Central memory CD8-positive, alpha-beta T cell (primary cell): ENCODE measurements around the gene CHRM5.
"Not testable (repeated sequence)": the region's sequence is repeated elsewhere in the genome, so short reads cannot be mapped to it uniquely, and the experiment has no call there.

Experiments used
- ATAC-seq: fragments of 150-1000 bp; cut with Tn5 transposase; replicated peaks from 2 replicates; pipeline ENCODE4 v1.10.0; 2022; ENCODE audit warnings: mild to moderate bottlenecking, moderate FRiP score, moderate number of reproducible peaks; ENCODE audit not compliant: poor library complexity, severe bottlenecking; ENCODE audit errors: extremely low read depth
- DNase-seq, 2 donors: peaks; one replicate each; pipeline ENCODE4 v3.0.0; 2021; ENCODE audit warnings: low spot score in 2 of 2
- H3K27ac Mint-ChIP-seq: one replicate; pipeline ENCODE4 v1.8.0; 2022; ENCODE audit warnings: low read depth, mild to moderate bottlenecking, moderate library complexity, mixed read lengths
- H3K27me3 Mint-ChIP-seq: one replicate; pipeline ENCODE4 v1.8.0; 2022; ENCODE audit warnings: mixed read lengths
- H3K36me3 Mint-ChIP-seq: one replicate; pipeline ENCODE4 v1.8.0; 2022; ENCODE audit warnings: mild to moderate bottlenecking, moderate library complexity, mixed read lengths; ENCODE audit not compliant: insufficient read depth
- H3K4me1 Mint-ChIP-seq: one replicate; pipeline ENCODE4 v1.8.0; 2022; ENCODE audit warnings: mixed read lengths
- H3K4me3 Mint-ChIP-seq: one replicate; pipeline ENCODE4 v1.8.0; 2022; ENCODE audit warnings: mild to moderate bottlenecking, moderate library complexity, mixed read lengths
- H3K9me3 Mint-ChIP-seq: one replicate; pipeline ENCODE4 v1.8.0; 2022; ENCODE audit warnings: mixed read lengths

The CHRM5 gene

GRCh38 chr15:34001536-34001935, 33.2 kb downstream of the CHRM5 start:
- Mint-ChIP-seq H3K27ac (no peak overlapping the region), H3K27me3 (no peaks in the 10 kb centered on the region), H3K36me3 (no peaks in the 10 kb centered on the region), H3K4me1 (no peaks in the 10 kb centered on the region), H3K4me3 (no peak overlapping the region), H3K9me3 (no peaks in the 10 kb centered on the region)
- DNase-seq (no peak), ATAC-seq (no peak)

DNA sequence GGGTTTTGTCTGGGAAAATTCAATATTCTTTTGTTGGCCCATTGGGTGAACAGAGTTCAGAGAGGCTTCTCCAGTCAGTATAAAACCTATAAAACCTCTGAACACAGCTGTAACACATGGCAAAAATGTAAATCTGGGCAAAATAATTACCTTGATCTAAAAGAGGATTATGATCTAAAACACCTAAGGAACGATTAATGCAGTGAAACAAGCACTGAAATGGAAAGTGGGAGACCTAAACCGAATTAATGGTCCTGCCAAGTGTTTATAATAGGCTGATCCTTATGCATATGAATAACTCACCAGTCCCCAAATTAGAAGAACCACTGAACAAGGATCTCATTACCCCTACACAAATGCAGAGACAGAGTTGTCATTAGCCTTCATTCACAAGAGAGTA, 38.1 kb downstream of the CHRM5 start:
- no peaks in the 10 kb centered on the region for H3K27me3 Mint-ChIP-seq
- no peaks in the 10 kb centered on the region for H3K36me3 Mint-ChIP-seq
- H3K9me3 Mint-ChIP-seq = no peaks in the 10 kb centered on the region
- ATAC-seq = no peak
- H3K4me3 Mint-ChIP-seq = no peak overlapping the region
- no peak for DNase-seq
- peaks cover 7% of the 10 kb centered on the region for H3K4me1 Mint-ChIP-seq
- H3K27ac Mint-ChIP-seq = no peak overlapping the region

- DNase-seq = no peak
- H3K9me3 Mint-ChIP-seq = no peaks in the 10 kb centered on the region
These were observed 41.4 kb downstream of the CHRM5 start for GRCh38 chr15:34009656-34010055.

DNA sequence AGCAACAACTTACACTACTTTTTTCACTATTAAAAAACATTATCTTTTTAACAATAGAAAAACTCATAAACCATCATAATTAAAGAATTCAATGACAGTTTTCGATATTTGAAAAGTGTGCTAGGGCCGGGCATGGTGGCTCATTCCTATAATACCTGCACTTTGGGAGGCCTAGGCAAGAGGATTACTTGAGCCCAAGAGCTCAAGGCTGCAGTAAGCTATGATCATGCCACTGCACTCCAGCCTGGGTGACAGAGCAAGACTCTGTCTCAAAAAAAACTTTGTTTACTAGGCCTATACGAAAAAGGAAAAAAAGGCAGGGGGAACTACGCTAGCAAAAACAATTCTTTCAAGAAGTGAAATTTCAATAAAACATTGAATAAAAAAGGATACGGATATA, 42.6 kb downstream of the CHRM5 start:
- DNase-seq (no peak), ATAC-seq (no peak)
- no peaks in the 10 kb centered on the region for H3K27me3 Mint-ChIP-seq
- H3K4me3 Mint-ChIP-seq = no peak overlapping the region
- H3K27ac Mint-ChIP-seq = no peak overlapping the region
- no peaks in the 10 kb centered on the region for H3K9me3 Mint-ChIP-seq
- no peaks in the 10 kb centered on the region for H3K36me3 Mint-ChIP-seq
- H3K4me1 Mint-ChIP-seq = peaks cover 13% of the 10 kb centered on the region

More at GRCh38 chr15:34009656-34010055, 41.4 kb downstream of the CHRM5 start:
- no peaks in the 10 kb centered on the region for H3K36me3 Mint-ChIP-seq
- no peaks in the 10 kb centered on the region for H3K27me3 Mint-ChIP-seq
- no peak overlapping the region for H3K4me3 Mint-ChIP-seq
- H3K27ac Mint-ChIP-seq = no peak overlapping the region
- H3K4me1 Mint-ChIP-seq = peaks cover 13% of the 10 kb centered on the region
- no peak for ATAC-seq

- Mint-ChIP-seq H3K9me3 (no peaks in the 10 kb centered on the region), H3K27me3 (no peaks in the 10 kb centered on the region), H3K4me1 (peaks cover 13% of the 10 kb centered on the region), H3K27ac (no peak overlapping the region), H3K36me3 (no peaks in the 10 kb centered on the region), H3K4me3 (no peak overlapping the region)
- DNase-seq (no peak), ATAC-seq (no peak)
These were observed 43.2 kb downstream of the CHRM5 start for GRCh38 chr15:34011481-34011880.

DNA sequence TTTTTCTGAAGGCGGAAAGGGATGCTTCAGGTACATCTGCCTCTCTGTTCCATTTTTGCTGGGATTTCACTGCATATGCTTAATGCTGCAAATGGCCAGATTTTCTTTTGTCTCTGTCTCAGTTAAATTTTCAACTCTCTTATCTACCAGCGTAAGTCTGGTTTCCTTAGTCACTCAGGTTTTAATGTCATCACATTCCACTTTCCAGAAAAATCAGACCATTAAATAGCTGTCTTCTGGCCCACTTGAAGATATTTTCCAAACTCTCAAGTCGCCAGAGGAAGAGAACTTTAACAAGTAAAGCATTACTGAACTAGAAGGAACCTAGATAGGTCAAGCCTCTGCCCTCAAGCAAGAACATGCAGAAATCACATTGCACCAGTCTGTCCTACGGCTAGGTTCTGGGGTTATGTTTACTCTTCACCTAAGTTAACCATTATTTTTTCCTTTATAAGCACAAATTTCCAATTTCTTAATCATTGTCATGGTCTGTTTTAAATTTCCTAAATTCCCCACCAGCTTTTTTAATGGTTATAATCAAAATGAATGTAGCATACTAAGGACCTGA, 44.2 kb downstream of the CHRM5 start:
- Mint-ChIP-seq H3K9me3 (no peaks in the 10 kb centered on the region), H3K4me1 (peaks cover 9% of the 10 kb centered on the region)

DNA sequence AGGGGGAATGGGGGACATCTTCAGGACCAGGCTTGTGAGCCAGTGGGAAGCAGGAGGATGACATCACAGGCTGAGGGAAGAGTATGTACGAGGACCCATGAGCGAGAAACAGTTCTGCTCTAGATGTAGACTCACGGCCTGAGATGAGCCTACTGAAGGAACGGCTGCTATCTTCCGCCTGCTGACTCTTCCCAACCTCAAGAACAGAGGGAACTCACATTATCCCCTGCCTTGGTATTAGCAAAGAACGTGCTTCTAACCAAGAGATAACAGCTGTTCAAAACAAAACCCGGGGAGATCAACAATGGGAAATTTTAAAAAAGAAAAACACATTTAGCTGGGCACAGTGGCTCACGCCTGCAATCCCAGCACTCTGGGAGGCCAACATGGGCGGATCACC, 45.4 kb downstream of the CHRM5 start:
- no peaks in the 10 kb centered on the region for H3K9me3 Mint-ChIP-seq
- no peak for DNase-seq
- H3K27ac Mint-ChIP-seq = no peak overlapping the region
- no peak overlapping the region for H3K4me3 Mint-ChIP-seq
- peaks cover 14% of the 10 kb centered on the region for H3K4me1 Mint-ChIP-seq
- no peak for ATAC-seq
- H3K27me3 Mint-ChIP-seq = no peaks in the 10 kb centered on the region
- peaks cover 6% of the 10 kb centered on the region for H3K36me3 Mint-ChIP-seq

More for the DNA sequence above, 44.2 kb downstream of the CHRM5 start:
- Mint-ChIP-seq H3K36me3 (peaks cover 2% of the 10 kb centered on the region), H3K27ac (no peak overlapping the region), H3K4me3 (no peak overlapping the region), H3K27me3 (no peaks in the 10 kb centered on the region)
- ATAC-seq = no peak
- DNase-seq = no peak

DNA sequence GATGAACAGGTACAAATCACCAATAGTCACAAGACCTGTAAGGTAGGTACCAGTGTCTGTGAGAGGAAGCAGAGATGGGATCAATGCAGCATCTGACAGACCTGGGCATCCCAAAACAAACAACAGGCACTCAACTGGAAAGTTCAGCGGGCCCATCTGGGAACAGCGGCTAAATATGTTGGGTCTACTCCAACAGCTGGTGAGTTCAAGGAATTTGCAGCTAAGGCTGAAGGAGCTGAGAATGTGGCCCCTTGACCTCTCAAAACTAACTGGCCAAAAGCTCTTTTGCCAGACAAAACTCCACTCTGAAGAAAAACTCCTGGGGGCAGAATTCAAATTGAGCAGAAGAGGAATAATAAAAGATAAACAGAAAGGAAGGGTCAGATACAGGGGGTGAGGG, 46.3 kb downstream of the CHRM5 start:
- Mint-ChIP-seq H3K4me3 (no peak overlapping the region), H3K9me3 (no peaks in the 10 kb centered on the region), H3K4me1 (peaks cover 15% of the 10 kb centered on the region), H3K36me3 (peaks cover 6% of the 10 kb centered on the region), H3K27ac (no peak overlapping the region), H3K27me3 (no peaks in the 10 kb centered on the region)
- no peak for DNase-seq
- ATAC-seq = no peak

GRCh38 chr15:34018021-34018645, 49.8 kb downstream of the CHRM5 start:
- no peak overlapping the region for H3K27ac Mint-ChIP-seq
- H3K36me3 Mint-ChIP-seq = peaks cover 6% of the 10 kb centered on the region
- ATAC-seq = peak; percentile 75
- H3K27me3 Mint-ChIP-seq = no peaks in the 10 kb centered on the region
- H3K4me3 Mint-ChIP-seq = peak overlapping the region; percentile 53
- H3K4me1 Mint-ChIP-seq = peaks cover 15% of the 10 kb centered on the region
- H3K9me3 Mint-ChIP-seq = no peaks in the 10 kb centered on the region
- peak; percentile 14 to 45 for DNase-seq

DNA sequence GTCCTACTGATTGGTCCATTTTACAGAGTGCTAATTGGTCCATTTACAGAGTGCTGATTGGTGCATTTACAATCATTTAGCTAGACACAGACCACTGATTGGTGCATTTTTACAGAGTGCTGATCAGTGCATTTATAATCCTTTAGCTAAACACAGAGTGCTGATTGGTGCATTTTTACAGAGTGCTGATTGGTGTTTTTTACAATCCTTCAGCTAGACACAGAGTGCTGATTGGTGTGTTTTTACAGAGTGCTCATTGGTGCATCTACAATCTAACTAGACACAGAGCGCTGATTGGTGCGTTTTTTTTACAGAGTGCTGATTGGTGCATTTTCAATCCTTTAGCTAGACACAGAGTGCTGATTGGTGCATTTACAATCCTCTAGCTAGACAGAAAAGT, 50.4 kb downstream of the CHRM5 start:
- H3K27ac Mint-ChIP-seq, H3K27me3 Mint-ChIP-seq, H3K9me3 Mint-ChIP-seq, DNase-seq, ATAC-seq, H3K4me1 Mint-ChIP-seq, H3K36me3 Mint-ChIP-seq: not testable (repeated sequence)
- peak overlapping the region; percentile 53 for H3K4me3 Mint-ChIP-seq

GRCh38 chr15:34019369-34019990, 51.2 kb downstream of the CHRM5 start:
- peaks cover 9% of the 10 kb centered on the region for H3K4me1 Mint-ChIP-seq
- peaks cover 6% of the 10 kb centered on the region for H3K36me3 Mint-ChIP-seq
- H3K27ac Mint-ChIP-seq = no peak overlapping the region
- ATAC-seq = no peak
- DNase-seq = no peak
- no peaks in the 10 kb centered on the region for H3K27me3 Mint-ChIP-seq
- no peak overlapping the region for H3K4me3 Mint-ChIP-seq
- no peaks in the 10 kb centered on the region for H3K9me3 Mint-ChIP-seq

DNA sequence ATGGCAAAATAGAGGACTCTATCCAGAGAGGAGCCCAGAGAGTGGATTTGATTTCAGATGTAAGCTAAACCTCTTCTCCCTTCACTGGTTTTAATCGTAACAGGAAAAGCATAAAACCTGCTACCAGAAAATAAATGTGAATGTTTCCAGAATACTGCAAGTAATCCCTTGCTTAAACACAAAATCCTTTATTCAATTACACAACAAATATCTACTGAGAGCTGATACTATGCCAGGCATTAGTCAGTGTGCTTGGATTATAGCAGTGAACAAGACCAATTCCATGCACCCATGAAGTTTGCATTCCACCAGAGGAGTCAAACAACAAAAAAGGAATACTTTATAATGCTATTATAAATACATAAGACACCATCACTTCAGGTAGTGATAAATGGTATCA, 55.6 kb downstream of the CHRM5 start:
- Mint-ChIP-seq H3K4me1 (no peaks in the 10 kb centered on the region), H3K36me3 (no peaks in the 10 kb centered on the region), H3K4me3 (no peak overlapping the region), H3K27me3 (no peaks in the 10 kb centered on the region), H3K27ac (no peak overlapping the region), H3K9me3 (no peaks in the 10 kb centered on the region)
- ATAC-seq (no peak), DNase-seq (no peak)

- no peak overlapping the region for H3K4me3 Mint-ChIP-seq
- no peaks in the 10 kb centered on the region for H3K36me3 Mint-ChIP-seq
- peak overlapping the region; percentile 20 for H3K27ac Mint-ChIP-seq
- ATAC-seq (no peak), DNase-seq (no peak)
- no peaks in the 10 kb centered on the region for H3K4me1 Mint-ChIP-seq
- H3K27me3 Mint-ChIP-seq = no peaks in the 10 kb centered on the region
- H3K9me3 Mint-ChIP-seq = no peaks in the 10 kb centered on the region
These were observed 57.0 kb downstream of the CHRM5 start for GRCh38 chr15:34025252-34025651.
